ENCODE data around the gene YES1. TPM values are rescaled to one million over a fixed set of nuclear protein-coding genes. Genes with fewer than 3 reads are reported as not detected.

Gene YES1
- polyA plus RNA-seq, 1 experiment: 11.3 TPM

GRCh38 chr18:814300-815084 is 2.5 kb upstream of the YES1 start:
- no peak for DNase-seq (ENCODE audit: low read depth)
- ChIA-PET POLR2A (no interaction called here), CTCF (interaction anchor here (0.6 to 1.0 kb wide), 2 partner anchors 16 to 426 kb away, joined by 3 to 5 read pairs; no protein-coding TSS in a partner anchor)
- H3K27me3 ChIP-seq (ENCODE audit: control insufficient read depth, insufficient read depth, low read length): no peaks in the 10 kb centered on the region
- H3K4me3 ChIP-seq (ENCODE audit: low read depth, low read length): no peak overlapping the region
- no peaks in the 10 kb centered on the region; the same call in 1 of the 2 replicates for H3K36me3 ChIP-seq (ENCODE audit: control insufficient read depth, insufficient read depth, low read length)
- TF ChIP-seq, protein P1, sequence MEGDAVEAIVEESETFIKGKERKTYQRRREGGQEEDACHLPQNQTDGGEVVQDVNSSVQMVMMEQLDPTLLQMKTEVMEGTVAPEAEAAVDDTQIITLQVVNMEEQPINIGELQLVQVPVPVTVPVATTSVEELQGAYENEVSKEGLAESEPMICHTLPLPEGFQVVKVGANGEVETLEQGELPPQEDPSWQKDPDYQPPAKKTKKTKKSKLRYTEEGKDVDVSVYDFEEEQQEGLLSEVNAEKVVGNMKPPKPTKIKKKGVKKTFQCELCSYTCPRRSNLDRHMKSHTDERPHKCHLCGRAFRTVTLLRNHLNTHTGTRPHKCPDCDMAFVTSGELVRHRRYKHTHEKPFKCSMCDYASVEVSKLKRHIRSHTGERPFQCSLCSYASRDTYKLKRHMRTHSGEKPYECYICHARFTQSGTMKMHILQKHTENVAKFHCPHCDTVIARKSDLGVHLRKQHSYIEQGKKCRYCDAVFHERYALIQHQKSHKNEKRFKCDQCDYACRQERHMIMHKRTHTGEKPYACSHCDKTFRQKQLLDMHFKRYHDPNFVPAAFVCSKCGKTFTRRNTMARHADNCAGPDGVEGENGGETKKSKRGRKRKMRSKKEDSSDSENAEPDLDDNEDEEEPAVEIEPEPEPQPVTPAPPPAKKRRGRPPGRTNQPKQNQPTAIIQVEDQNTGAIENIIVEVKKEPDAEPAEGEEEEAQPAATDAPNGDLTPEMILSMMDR (IDR thresholded peaks at IDR 0.05; ENCODE audit: insufficient read depth, low read depth, low read length): no peak

GRCh38 chr18:813172-814071 is 1.4 kb upstream of the YES1 start:
- Histone ChIP-seq H3K36me3 (ENCODE audit: control insufficient read depth, insufficient read depth, low read length) (no peaks in the 10 kb centered on the region; the same call in 1 of the 2 replicates), H3K27me3 (ENCODE audit: control insufficient read depth, insufficient read depth, low read length) (no peaks in the 10 kb centered on the region), H3K4me3 (ENCODE audit: low read depth, low read length) (peak overlapping the region; percentile 84)
- TF ChIP-seq, protein P1 (IDR thresholded peaks at IDR 0.05; ENCODE audit: insufficient read depth, low read depth, low read length): no peak
- ChIA-PET POLR2A (no interaction called here), CTCF (interaction anchor here (0.8 to 1.3 kb wide), 3 partner anchors 17 to 71 kb away, joined by 4 to 5 read pairs (median 4); no protein-coding TSS in a partner anchor)
- DNase-seq (ENCODE audit: low read depth): no peak

- no peaks in the 10 kb centered on the region for H3K27me3 ChIP-seq (ENCODE audit: control insufficient read depth, insufficient read depth, low read length)
- TF ChIP-seq, protein P1 (IDR thresholded peaks at IDR 0.05; ENCODE audit: insufficient read depth, low read depth, low read length): no peak
- peak; percentile 34 for DNase-seq (ENCODE audit: low read depth)
- ChIA-PET POLR2A (interaction anchor here (0.6 kb wide), 1 partner anchor 203 kb away, joined by 17 read pairs; no protein-coding TSS in a partner anchor), CTCF (interaction anchor here (0.8 to 1.3 kb wide), 3 partner anchors 18 to 70 kb away, joined by 4 to 5 read pairs (median 4); no protein-coding TSS in a partner anchor)
- peak overlapping the region; percentile 84 for H3K4me3 ChIP-seq (ENCODE audit: low read depth, low read length)
- no peaks in the 10 kb centered on the region; the same call in 1 of the 2 replicates for H3K36me3 ChIP-seq (ENCODE audit: control insufficient read depth, insufficient read depth, low read length)
These were observed 532 bp upstream of the YES1 start for GRCh38 chr18:812376-813171.

DNA sequence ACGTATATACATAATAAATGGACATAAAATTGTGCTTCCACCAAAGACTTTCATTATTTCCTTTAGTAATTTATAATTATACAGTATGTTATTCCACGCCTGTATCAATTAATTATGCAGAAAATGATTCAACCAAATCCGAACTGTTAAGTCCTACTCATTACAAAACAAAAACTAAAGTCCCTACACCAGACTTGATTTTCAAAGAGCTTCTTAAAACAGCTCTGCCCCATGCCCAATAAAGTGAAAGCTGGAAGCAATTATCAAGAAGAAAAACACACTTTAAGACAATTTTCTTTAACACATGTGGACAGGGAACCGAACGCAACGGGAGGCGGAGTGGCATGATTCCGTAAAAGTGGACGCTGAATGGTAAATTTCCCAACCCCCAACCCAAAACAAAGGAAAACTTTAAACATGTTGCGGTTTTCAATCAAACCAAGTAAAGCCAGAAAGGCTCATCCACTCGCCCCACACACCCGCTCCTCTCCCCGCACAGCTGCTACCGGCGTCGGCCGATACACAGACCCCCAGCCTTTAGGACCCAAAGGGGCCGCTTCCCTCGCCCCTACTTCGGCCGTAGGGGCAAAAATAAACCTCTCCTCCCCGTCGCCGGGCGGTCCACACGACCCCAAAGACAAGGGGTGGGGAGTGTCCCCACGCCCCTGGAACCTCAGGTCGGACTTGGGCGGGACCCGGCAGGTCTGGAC is 705 bp downstream of the YES1 start:
- CTCF ChIA-PET: interaction anchor here (0.8 to 2.1 kb wide), 2 partner anchors 13 to 20 kb away, joined by 3 to 9 read pairs; no protein-coding TSS in a partner anchor
- Histone ChIP-seq H3K27me3 (ENCODE audit: control insufficient read depth, insufficient read depth, low read length) (no peaks in the 10 kb centered on the region), H3K36me3 (ENCODE audit: control insufficient read depth, insufficient read depth, low read length) (no peaks in the 10 kb centered on the region; the same call in 1 of the 2 replicates), H3K4me3 (ENCODE audit: low read depth, low read length) (peak overlapping the region; percentile 84)
- DNase-seq (ENCODE audit: low read depth): no peak
- TF ChIP-seq, protein P1 (IDR thresholded peaks at IDR 0.05; ENCODE audit: insufficient read depth, low read depth, low read length): no peak
- POLR2A ChIA-PET: no interaction called here

All from BJ (cell line).